ENCODE results near the gene SMG7. TPM values are rescaled to one million over a fixed set of nuclear protein-coding genes. Genes with fewer than 3 reads are reported as not detected.

The SMG7 gene
- total RNA-seq, 1 experiment from 2014 or later = 54.1 TPM

- ChIA-PET POLR2A (no interaction called here), CTCF (no interaction called here), RAD21 (ENCODE audit: low non-redundant PET in 1 of 2, low total read pairs in 2 of 2, uncharacterized antibody in 2 of 2, unreplicated experiment in 2 of 2) (no interaction called here)
- Histone ChIP-seq H3K27me3 (ENCODE audit: insufficient read depth, low read length) (no peaks in the 10 kb centered on the region), H3K4me2 (ENCODE audit: low read length) (no peak overlapping the region), H3K4me1 (ENCODE audit: control insufficient read depth in 1 of 2, insufficient read depth in 2 of 2, low read length in 2 of 2) (no peaks in the 10 kb centered on the region), H2AFZ (ENCODE audit: low read depth, low read length, poor library complexity, severe bottlenecking) (no peak overlapping the region), H3K36me3 (ENCODE audit: control insufficient read depth in 1 of 2, insufficient read depth in 2 of 2, low read length in 2 of 2) (no peaks in the 10 kb centered on the region), H3K79me2 (ENCODE audit: insufficient read depth, low read length) (peaks cover 70% of the 10 kb centered on the region), H3K9me2 (ENCODE audit: insufficient read depth) (no peaks in the 10 kb centered on the region), H4K20me1 (ENCODE audit: insufficient read depth) (peaks cover 11% of the 10 kb centered on the region; the same call in 1 of the 2 replicates), H3K27ac (ENCODE audit: low read depth, low read length) (no peak overlapping the region), H3K4me3 (replicated peaks in 1 of 2; ENCODE audit: low read depth in 1 of 2, low read length in 2 of 2) (no peak overlapping the region), H3K9ac (ENCODE audit: low read length) (no peak overlapping the region), H3K9me3 (ENCODE audit: control insufficient read depth in 1 of 2, insufficient read depth in 1 of 2, low read depth in 1 of 2, low read length in 2 of 2) (no peaks in the 10 kb centered on the region)
- TF ChIP-seq EGR1 (IDR thresholded peaks at IDR 0.05; ENCODE audit: low read depth) (no peak), TCF7L2 (IDR thresholded peaks at IDR 0.05; ENCODE audit: borderline replicate concordance, extremely low read depth, insufficient read depth, insufficient read length) (no peak), EZH2 (IDR thresholded peaks at IDR 0.05) (no peak), CEBPB (IDR thresholded peaks at IDR 0.05; ENCODE audit: low read depth) (no peak)
- intact Hi-C loops (cut with micrococcal nuclease) = no loop called here
- no peak for ATAC-seq
- no TSS peak for BruUV-seq (replicated peaks)
- DNase-seq (ENCODE audit: low read depth, low spot score) = no peak
These were observed 36.4 kb downstream of the SMG7 start for GRCh38 chr1:183508694-183509093.

- Histone ChIP-seq H3K4me3 (replicated peaks in 1 of 2; ENCODE audit: low read depth in 1 of 2, low read length in 2 of 2) (no peak overlapping the region), H3K9ac (ENCODE audit: low read length) (no peak overlapping the region), H3K4me2 (ENCODE audit: low read length) (no peak overlapping the region), H3K9me3 (ENCODE audit: control insufficient read depth in 1 of 2, insufficient read depth in 1 of 2, low read depth in 1 of 2, low read length in 2 of 2) (no peaks in the 10 kb centered on the region), H2AFZ (ENCODE audit: low read depth, low read length, poor library complexity, severe bottlenecking) (no peak overlapping the region), H3K79me2 (ENCODE audit: insufficient read depth, low read length) (peaks cover 46% of the 10 kb centered on the region), H3K4me1 (ENCODE audit: control insufficient read depth in 1 of 2, insufficient read depth in 2 of 2, low read length in 2 of 2) (peaks cover 6 to 13% of the 10 kb centered on the region in 2 experiments), H3K36me3 (ENCODE audit: control insufficient read depth in 1 of 2, insufficient read depth in 2 of 2, low read length in 2 of 2) (peaks cover 0 to 7% of the 10 kb centered on the region in 2 experiments; a peak in 2 of 4 replicates), H3K27me3 (ENCODE audit: insufficient read depth, low read length) (no peaks in the 10 kb centered on the region), H3K9me2 (ENCODE audit: insufficient read depth) (no peaks in the 10 kb centered on the region), H3K27ac (ENCODE audit: low read depth, low read length) (no peak overlapping the region), H4K20me1 (ENCODE audit: insufficient read depth) (peaks cover 7% of the 10 kb centered on the region; the same call in 1 of the 2 replicates)
- CTCF ChIA-PET = no interaction called here
- intact Hi-C loops (cut with micrococcal nuclease) = no loop called here
- RAD21 ChIA-PET (ENCODE audit: low non-redundant PET in 1 of 2, low total read pairs in 2 of 2, uncharacterized antibody in 2 of 2, unreplicated experiment in 2 of 2) = no interaction called here
- POLR2A ChIA-PET = no interaction called here
- ATAC-seq (no peak), DNase-seq (ENCODE audit: low read depth, low spot score) (no peak)
- no TSS peak for BruUV-seq (replicated peaks)
- TF ChIP-seq CBX3 (IDR thresholded peaks at IDR 0.05; ENCODE audit: low read depth) = no peak
These were observed 40.2 kb downstream of the SMG7 start for GRCh38 chr1:183512450-183512849.
